Upper lobe of left lung (tissue), 4 donors: ENCODE results near the gene SCLY.

Experiments used
- CTCF ChIP-seq, 6 experiments: fragments of 450-650 bp in 4 of 6; fragments of 200-600 bp in 2 of 6; sonication (generic) in 2 of 6; IDR thresholded peaks; one replicate each; pipeline ENCODE4 v1.5.1; 2016 to 2019; ENCODE audit warnings: antibody characterized with exemption in 6 of 6
- EP300 ChIP-seq, 4 donors: sonication (generic); formaldehyde crosslinking; IDR thresholded peaks; one replicate each; pipeline ENCODE4 v1.5.1; 2017; ENCODE audit warnings: antibody characterized with exemption in 4 of 4, control low read depth in 2 of 4
- POLR2AphosphoS5 ChIP-seq, 2 donors: sonication (generic); formaldehyde crosslinking; IDR thresholded peaks; one replicate each; pipeline ENCODE4 v1.5.1; 2017; ENCODE audit warnings: antibody characterized with exemption in 2 of 2

GRCh38 chr2:238060542-238061314, at the start of gene SCLY:
- TF ChIP-seq EP300 (IDR thresholded peaks at IDR 0.05) (peak in 1 of 4 donors; percentile 17), POLR2AphosphoS5 (IDR thresholded peaks at IDR 0.05) (peak; percentile 83 to 92), CTCF (IDR thresholded peaks at IDR 0.05) (peak in 4 of 6 experiments; percentile 10 to 57 (median 14))
